ENCODE results near the gene NELL1. TPM values are rescaled to one million over a fixed set of nuclear protein-coding genes. Genes with fewer than 3 reads are reported as not detected.

The NELL1 gene
- total and polyA plus RNA-seq, 10 donors, result 0.20 TPM; not detected in 9

DNA sequence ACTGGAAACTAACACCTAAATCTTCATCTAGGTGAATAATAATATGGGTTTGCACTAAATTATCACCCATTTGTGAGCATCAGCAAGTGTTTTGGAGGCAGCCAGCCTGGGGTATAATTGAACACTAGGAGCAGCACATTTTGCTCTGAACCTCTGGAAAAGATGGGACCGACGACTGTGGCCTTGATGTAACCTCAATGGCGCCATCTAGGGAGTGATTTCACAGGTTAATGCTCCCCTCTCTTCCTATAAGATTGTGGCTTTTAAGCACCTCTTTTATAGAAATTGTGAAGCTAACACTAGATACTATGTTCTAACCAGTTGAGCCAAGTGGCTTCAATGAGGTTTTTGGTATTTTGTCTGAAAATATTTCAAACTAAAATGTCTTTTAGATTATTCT is 203.7 kb downstream of the NELL1 start:
- 3 to 21% (median 5%) methylated on average over 3 of the region's 3 CpGs for WGBS, 5 donors
- Histone ChIP-seq H3K9me3 (no peaks in the 10 kb centered on the region), H3K4me1 (no peaks in the 10 kb centered on the region), H3K36me3 (no peaks in the 10 kb centered on the region), H3K4me3 (no peak overlapping the region), H3K27me3 (replicated peaks in 1 of 7) (no peaks in the 10 kb centered on the region), H3K27ac (no peak overlapping the region)
- intact Hi-C loops (cut with DNase I; ENCODE audit: low total_unique reads), result no loop called here
- DNase-seq, result no peak
- TF ChIP-seq, protein P1, sequence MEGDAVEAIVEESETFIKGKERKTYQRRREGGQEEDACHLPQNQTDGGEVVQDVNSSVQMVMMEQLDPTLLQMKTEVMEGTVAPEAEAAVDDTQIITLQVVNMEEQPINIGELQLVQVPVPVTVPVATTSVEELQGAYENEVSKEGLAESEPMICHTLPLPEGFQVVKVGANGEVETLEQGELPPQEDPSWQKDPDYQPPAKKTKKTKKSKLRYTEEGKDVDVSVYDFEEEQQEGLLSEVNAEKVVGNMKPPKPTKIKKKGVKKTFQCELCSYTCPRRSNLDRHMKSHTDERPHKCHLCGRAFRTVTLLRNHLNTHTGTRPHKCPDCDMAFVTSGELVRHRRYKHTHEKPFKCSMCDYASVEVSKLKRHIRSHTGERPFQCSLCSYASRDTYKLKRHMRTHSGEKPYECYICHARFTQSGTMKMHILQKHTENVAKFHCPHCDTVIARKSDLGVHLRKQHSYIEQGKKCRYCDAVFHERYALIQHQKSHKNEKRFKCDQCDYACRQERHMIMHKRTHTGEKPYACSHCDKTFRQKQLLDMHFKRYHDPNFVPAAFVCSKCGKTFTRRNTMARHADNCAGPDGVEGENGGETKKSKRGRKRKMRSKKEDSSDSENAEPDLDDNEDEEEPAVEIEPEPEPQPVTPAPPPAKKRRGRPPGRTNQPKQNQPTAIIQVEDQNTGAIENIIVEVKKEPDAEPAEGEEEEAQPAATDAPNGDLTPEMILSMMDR (IDR thresholded peaks at IDR 0.05 in 8 of 11, conservative IDR thresholded peaks at IDR 0.05 in 3 of 11), result no peak
- TF ChIP-seq POLR2AphosphoS5 (IDR thresholded peaks at IDR 0.05), result no peak
- no peak for TF ChIP-seq POLR2A (IDR thresholded peaks at IDR 0.05)

- Histone ChIP-seq H3K36me3 (no peaks in the 10 kb centered on the region), H3K4me3 (no peak overlapping the region), H3K9me3 (no peaks in the 10 kb centered on the region), H3K4me1 (no peaks in the 10 kb centered on the region), H3K27me3 (replicated peaks in 1 of 7) (no peaks in the 10 kb centered on the region), H3K27ac (no peak overlapping the region)
- no peak for DNase-seq
- WGBS, 5 donors, result 74 to 93% (median 86%) methylated on average over 3 of the region's 3 CpGs
- intact Hi-C loops (cut with DNase I; ENCODE audit: low total_unique reads), result no loop called here
- no peak for TF ChIP-seq POLR2AphosphoS5 (IDR thresholded peaks at IDR 0.05)
- no peak for TF ChIP-seq POLR2A (IDR thresholded peaks at IDR 0.05)
- TF ChIP-seq, protein P1 (IDR thresholded peaks at IDR 0.05 in 8 of 11, conservative IDR thresholded peaks at IDR 0.05 in 3 of 11), result no peak
Measured at GRCh38 chr11:20874358-20874757, 205.0 kb downstream of the NELL1 start.

GRCh38 chr11:20875889-20876288 is 206.5 kb downstream of the NELL1 start:
- intact Hi-C loops (cut with DNase I; ENCODE audit: low total_unique reads), result no loop called here
- Histone ChIP-seq H3K9me3 (no peaks in the 10 kb centered on the region), H3K4me3 (no peak overlapping the region)

DNA sequence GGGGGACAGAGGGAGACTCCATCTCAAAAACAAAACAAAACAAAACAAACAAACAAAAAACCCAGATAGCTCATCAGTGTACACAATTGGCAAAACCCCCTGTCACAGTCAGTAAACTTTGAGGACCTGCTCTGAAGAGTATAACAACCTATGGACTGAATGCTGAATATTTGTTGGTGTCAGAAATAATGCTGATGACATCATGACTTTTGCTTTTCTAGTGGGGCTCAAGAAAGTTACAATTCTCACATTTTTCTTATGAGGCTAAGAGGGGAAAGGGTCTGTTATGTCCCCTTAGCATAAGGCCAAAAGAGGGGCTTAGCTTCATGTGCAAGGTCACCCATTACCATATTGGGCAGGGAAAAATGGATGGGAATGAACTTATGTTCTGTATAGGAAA is 207.4 kb downstream of the NELL1 start:
- no peak overlapping the region for H3K27ac ChIP-seq
- intact Hi-C loops (cut with DNase I; ENCODE audit: low total_unique reads), result no loop called here
- TF ChIP-seq POLR2AphosphoS5 (IDR thresholded peaks at IDR 0.05) (no peak), POLR2A (IDR thresholded peaks at IDR 0.05) (no peak)
- TF ChIP-seq, protein P1 (IDR thresholded peaks at IDR 0.05 in 8 of 11, conservative IDR thresholded peaks at IDR 0.05 in 3 of 11), result no peak
- no peak overlapping the region for H3K4me3 ChIP-seq
- no peaks in the 10 kb centered on the region for H3K36me3 ChIP-seq
- no peaks in the 10 kb centered on the region for H3K27me3 ChIP-seq (replicated peaks in 1 of 7)
- H3K4me1 ChIP-seq, result no peaks in the 10 kb centered on the region
- no peak for DNase-seq
- H3K9me3 ChIP-seq, result no peaks in the 10 kb centered on the region

More at GRCh38 chr11:20875889-20876288, 206.5 kb downstream of the NELL1 start:
- Histone ChIP-seq H3K36me3 (no peaks in the 10 kb centered on the region), H3K27ac (no peak overlapping the region), H3K4me1 (no peaks in the 10 kb centered on the region), H3K27me3 (replicated peaks in 1 of 7) (no peaks in the 10 kb centered on the region)
- no peak for DNase-seq
- TF ChIP-seq POLR2AphosphoS5 (IDR thresholded peaks at IDR 0.05), result no peak
- TF ChIP-seq, protein P1 (IDR thresholded peaks at IDR 0.05 in 8 of 11, conservative IDR thresholded peaks at IDR 0.05 in 3 of 11), result no peak
- WGBS, 5 donors, result 29 to 44% (median 36%) methylated on average over 3 of the region's 3 CpGs

Measured in spleen (tissue), 11 donors.